GM21367 (cell line): ENCODE measurements around the gene FHIT.

Experiments
- ATAC-seq: cut with Tn5 transposase; IDR thresholded peaks from one replicate; pipeline ENCODE4 v1.9.1; 2021; ENCODE audit not compliant: unreplicated experiment

The FHIT gene

GRCh38 chr3:60652829-60653228 lies 598.4 kb downstream of the FHIT start:
- no peak for ATAC-seq

GRCh38 chr3:60651799-60652198 lies 599.5 kb downstream of the FHIT start:
- ATAC-seq, result no peak

GRCh38 chr3:60650171-60650570 lies 601.1 kb downstream of the FHIT start:
- no peak for ATAC-seq

- no peak for ATAC-seq
Measured at GRCh38 chr3:60645801-60646200, 605.5 kb downstream of the FHIT start.

- ATAC-seq, result no peak
Measured at GRCh38 chr3:60643831-60644230, 607.4 kb downstream of the FHIT start.

GRCh38 chr3:60641354-60641753 lies 609.9 kb downstream of the FHIT start:
- no peak for ATAC-seq

GRCh38 chr3:60636846-60637245 lies 614.4 kb downstream of the FHIT start:
- no peak for ATAC-seq

- ATAC-seq, result no peak
Measured at GRCh38 chr3:60633644-60634043, 617.6 kb downstream of the FHIT start.

- ATAC-seq, result no peak
Measured at GRCh38 chr3:60631509-60631908, 619.7 kb downstream of the FHIT start.

- no peak for ATAC-seq
Measured at GRCh38 chr3:60630953-60631352, 620.3 kb downstream of the FHIT start.

GRCh38 chr3:60629816-60630215 lies 621.4 kb downstream of the FHIT start:
- no peak for ATAC-seq

- no peak for ATAC-seq
Measured at GRCh38 chr3:60622349-60622748, 628.9 kb downstream of the FHIT start.

- ATAC-seq, result no peak
Measured at GRCh38 chr3:60617188-60617587, 634.1 kb downstream of the FHIT start.

- ATAC-seq, result no peak
Measured at GRCh38 chr3:60613769-60614303, 637.4 kb downstream of the FHIT start.

- no peak for ATAC-seq
Measured at GRCh38 chr3:60610441-60611112, 640.7 kb downstream of the FHIT start.

GRCh38 chr3:60609446-60609845 lies 641.8 kb downstream of the FHIT start:
- ATAC-seq, result no peak

GRCh38 chr3:60603860-60604259 lies 647.4 kb downstream of the FHIT start:
- ATAC-seq, result no peak

GRCh38 chr3:60600848-60601247 lies 650.4 kb downstream of the FHIT start:
- no peak for ATAC-seq

- ATAC-seq, result no peak
Measured at GRCh38 chr3:60599586-60599985, 651.7 kb downstream of the FHIT start.

- ATAC-seq, result no peak
Measured at GRCh38 chr3:60598671-60599070, 652.6 kb downstream of the FHIT start.

- ATAC-seq, result no peak
Measured at GRCh38 chr3:60594025-60594424, 657.2 kb downstream of the FHIT start.

GRCh38 chr3:60591267-60591666 lies 660.0 kb downstream of the FHIT start:
- ATAC-seq, result no peak

GRCh38 chr3:60588806-60589205 lies 662.4 kb downstream of the FHIT start:
- no peak for ATAC-seq
